HepG2 (cell line): Measurements from ENCODE around the gene RBPMS2. TPM values are rescaled to one million over a fixed set of nuclear protein-coding genes. Genes with fewer than 3 reads are reported as not detected.

Experiments
- ATAC-seq: fragments of 200-7000 bp; cut with Tn5 transposase; 3 replicates; pipeline ENCODE4 v1.9.1; 2020; ENCODE audit warnings: mild to moderate bottlenecking, moderate library complexity
- BruUV-seq: library from RNA; stranded (reverse); fragments of 400-500 nt; replicated peaks from 2 replicates; lab custom pipeline; 2021; lab: Mats Ljungman, UMichigan
- CTCF ChIA-PET: fragments of 300-600 bp; formaldehyde crosslinking; extraction: SDS; loops from one replicate; lab custom pipeline; 2021; ENCODE audit warnings: low total read pairs, inconsistent platforms, low intra/inter-chr PET ratio; lab: Yijun Ruan, JAX
- POLR2A ChIA-PET: fragments of 350-600 bp; sonication (Branson Sonifier 250); formaldehyde crosslinking; loops from one replicate; lab custom pipeline; 2020; ENCODE audit warnings: antibody characterized with exemption, inconsistent platforms; lab: Yijun Ruan, JAX
- DNase-seq: peaks from one replicate; pipeline ENCODE4 v3.0.0-alpha.2; 2015; ENCODE audit warnings: low spot score
- FAIRE-seq: peaks from 3 replicates; lab custom pipeline; 2011; peaks lifted over from hg19 to GRCh38; lab: Jason Lieb, UNC
- H2AFZ ChIP-seq: one replicate; pipeline ENCODE4 v1.6.1; 2011; ENCODE audit warnings: low read length, inconsistent platforms
- H3K27ac ChIP-seq: fragments of 300-600 bp; 3 replicates; pipeline ENCODE4 v1.8.0; 2011; ENCODE audit warnings: mixed run types, mild to moderate bottlenecking, mixed read lengths, low read length, inconsistent platforms; ENCODE audit not compliant: insufficient read depth; ENCODE audit errors: extremely low read length
- H3K27me3 ChIP-seq, 2 experiments: fragments of 200-600 bp in 1 of 2; 2 replicates in 1 of 2; 3 replicates in 1 of 2; pipeline versions ENCODE4 v1.6.0 to v1.8.0; 2011; ENCODE audit warnings: low read length in 2 of 2, mild to moderate bottlenecking in 2 of 2, moderate library complexity in 2 of 2, inconsistent platforms in 1 of 2; ENCODE audit not compliant: insufficient read depth in 2 of 2, control insufficient read depth in 1 of 2
- H3K36me3 ChIP-seq, 2 experiments: fragments of 200-600 bp in 1 of 2; replicated peaks in 1 of 2; 2 replicates in 1 of 2; 3 replicates in 1 of 2; pipeline versions ENCODE4 v1.5.1 to v1.8.0; 2011; ENCODE audit warnings: low read length in 2 of 2, inconsistent platforms in 1 of 2; ENCODE audit not compliant: insufficient read depth in 2 of 2, control insufficient read depth in 1 of 2
- H3K4me1 ChIP-seq: 2 replicates; pipeline ENCODE4 v1.5.1; 2012; ENCODE audit warnings: low read length, inconsistent platforms; ENCODE audit not compliant: insufficient read depth
- H3K4me2 ChIP-seq: 2 replicates; pipeline ENCODE4 v1.6.0; 2011; ENCODE audit warnings: low read depth, low read length, inconsistent platforms
- H3K4me3 ChIP-seq, 3 experiments: fragments of 200-600 bp in 1 of 3; sonication (generic), shearing (Covaris generic) in 1 of 3; replicated peaks in 1 of 3; 2 replicates each; pipeline ENCODE4 v1.5.1; 2011 to 2016; ENCODE audit warnings: low read length in 3 of 3, inconsistent platforms in 2 of 3, low read depth in 2 of 3, mild to moderate bottlenecking in 2 of 3, control low read depth in 1 of 3, mixed read lengths in 1 of 3; ENCODE audit not compliant: insufficient read depth in 1 of 3
- H3K79me2 ChIP-seq: one replicate; pipeline ENCODE4 v1.6.1; 2011; ENCODE audit warnings: low read length, inconsistent platforms; ENCODE audit not compliant: insufficient read depth
- H3K9ac ChIP-seq: 2 replicates; pipeline ENCODE4 v1.6.0; 2011; ENCODE audit warnings: mild to moderate bottlenecking, low read depth, low read length, inconsistent platforms; ENCODE audit not compliant: insufficient read depth
- H3K9me3 ChIP-seq: 2 replicates; pipeline ENCODE4 v1.5.1; 2012; ENCODE audit warnings: mild to moderate bottlenecking, low read length
- H4K20me1 ChIP-seq: 2 replicates; pipeline ENCODE4 v1.6.0; 2011; ENCODE audit warnings: inconsistent platforms, mild to moderate bottlenecking, low read length, moderate library complexity; ENCODE audit not compliant: insufficient read depth
- ATF7 ChIP-seq, 2 experiments: fragments of 450-650 bp in 1 of 2; sonication (generic) in 1 of 2; formaldehyde crosslinking in 1 of 2; IDR thresholded peaks; 2 replicates each; pipeline versions ENCODE4 v1.4.0 to v1.6.1; 2016 to 2020; ENCODE audit warnings: antibody characterized with exemption in 1 of 2, mild to moderate bottlenecking in 1 of 2, missing genetic modification reagents in 1 of 2
- ELF3 ChIP-seq: IDR thresholded peaks from 2 replicates; pipeline ENCODE4 v1.6.1; 2016; ENCODE audit warnings: missing genetic modification reagents, missing compliant biosample characterization
- MXD1 ChIP-seq: sonication (generic); formaldehyde crosslinking; IDR thresholded peaks from 2 replicates; pipeline ENCODE4 v1.4.0; 2020; ENCODE audit warnings: mild to moderate bottlenecking, missing genetic modification reagents
- ONECUT2 ChIP-seq: sonication (generic); formaldehyde crosslinking; IDR thresholded peaks from 2 replicates; pipeline ENCODE4 v1.4.0; 2020; ENCODE audit warnings: missing genetic modification reagents
- TCF7 ChIP-seq: sonication (generic); IDR thresholded peaks from 2 replicates; pipeline ENCODE4 v1.6.1; 2016; ENCODE audit warnings: antibody characterized with exemption, low read depth
- ZNF337 ChIP-seq: sonication (generic); formaldehyde crosslinking; IDR thresholded peaks from 2 replicates; pipeline ENCODE4 v1.5.1; 2020; ENCODE audit warnings: missing genetic modification reagents, low read depth, mild to moderate bottlenecking, borderline replicate concordance
- ZNF580 ChIP-seq: IDR thresholded peaks from 2 replicates; pipeline ENCODE4 v1.6.1; 2016; ENCODE audit warnings: low read depth, borderline replicate concordance
- WGBS: methylation state at CpG from one replicate; pipeline ENCODE4 v1.1.6; 2017; ENCODE audit warnings: low lambda C conversion rate; 5-methylcytosine and 5-hydroxymethylcytosine counted together
- in situ Hi-C: cut with HindIII; loops from 2 replicates; pipeline ENCODE4 v1.10.0; 2017; ENCODE audit warnings: low pct_unique_long_range_greater_than_20kb; ENCODE audit not compliant: extremely low pct_ligation_motif_present
- intact Hi-C: fragments of 100-400 bp; cut with micrococcal nuclease; formaldehyde crosslinking; loops from one replicate; pipeline ENCODE4 v1.10.0; 2022; ENCODE audit not compliant: unreplicated experiment
- polyA plus RNA-seq, 8 experiments: library from polyadenylated mRNA; depleted of rRNA in 3 of 8; stranded (reverse) in 7 of 8; unstranded in 1 of 8; fragments of >200 nt; fragmentation: Illumina TruSeq in 4 of 8; extraction: Trizol in 4 of 8; gene quantifications; 2 replicates each; pipeline versions ENCODE4 v1.2.1 to v1.2.3, GENCODE V29; 2011 to 2016; ENCODE audit warnings: low read depth in 4 of 8, missing spikeins in 1 of 8, mixed read lengths in 1 of 8; ENCODE audit not compliant: insufficient read depth in 1 of 8
- total RNA-seq, 5 experiments: library from RNA; depleted of rRNA; stranded (reverse); fragments of >200 nt; fragmentation: Illumina TruSeq; extraction: Trizol; gene quantifications; 2 replicates each; pipeline ENCODE4 v1.2.3, GENCODE V29; 2016; ENCODE audit warnings: low read depth in 1 of 5
- TF ChIP-seq, protein P1 (sequence below): sonication (generic); formaldehyde crosslinking; IDR thresholded peaks from 2 replicates; pipeline ENCODE4 v1.8.1; 2023; ENCODE audit warnings: mild to moderate bottlenecking, missing genetic modification reagents
- TF ChIP-seq, protein P2 (sequence below): sonication (generic); formaldehyde crosslinking; IDR thresholded peaks from 2 replicates; pipeline ENCODE4 v1.9.0; 2021; ENCODE audit warnings: missing genetic modification reagents, borderline replicate concordance
- TF ChIP-seq, protein P3 (sequence below): sonication (generic); formaldehyde crosslinking; IDR thresholded peaks from 2 replicates; pipeline ENCODE4 v1.4.0; 2020; ENCODE audit warnings: missing genetic modification reagents
- TF ChIP-seq, protein P4 (sequence below): sonication (generic); formaldehyde crosslinking; IDR thresholded peaks from 2 replicates; pipeline ENCODE4 v1.4.0; 2020; ENCODE audit warnings: mild to moderate bottlenecking, missing genetic modification reagents

The RBPMS2 gene
- total and polyA plus RNA-seq, 2 of the 13 experiments (the other 11 are each of a cell fraction or from before 2014, with no cell fraction given): 0.08 TPM; not detected in 1

- no peak overlapping the region for H3K9ac ChIP-seq
- H3K4me2 ChIP-seq: no peak overlapping the region
- no peak overlapping the region for H3K27ac ChIP-seq
- FAIRE-seq (peak; percentile 77), DNase-seq (peak; percentile 61), ATAC-seq (peak; percentile 76)
- POLR2A ChIA-PET: interaction anchor here (2.3 kb wide), 1 partner anchor 78 kb away, joined by 8 read pairs; no protein-coding TSS in a partner anchor
- no peaks in the 10 kb centered on the region for H3K36me3 ChIP-seq
- BruUV-seq: no TSS peak
- no peak overlapping the region for H3K4me3 ChIP-seq
- peaks cover 29% of the 10 kb centered on the region for H3K4me1 ChIP-seq
- H2AFZ ChIP-seq: no peak overlapping the region
- no peaks in the 10 kb centered on the region for H3K9me3 ChIP-seq
- no peaks in the 10 kb centered on the region for H3K79me2 ChIP-seq
- peaks cover 6% of the 10 kb centered on the region; the same call in 1 of the 2 replicates for H4K20me1 ChIP-seq
- CTCF ChIA-PET: interaction anchor here (0.6 to 3.0 kb wide), 3 partner anchors 26 to 615 kb away, joined by 3 to 46 read pairs (median 5); no protein-coding TSS in a partner anchor
- in situ Hi-C loops: loop anchor here (5.0 kb wide), 1 partner anchor 78 kb away; no protein-coding TSS in a partner anchor
- peaks cover 1 to 17% of the 10 kb centered on the region in 2 experiments; a peak in 2 of 5 replicates for H3K27me3 ChIP-seq
- intact Hi-C loops: loop anchor here (1.0 to 5.0 kb wide), 2 partner anchors 79 to 123 kb away; no protein-coding TSS in a partner anchor
- 20% methylated on average over 9 of the region's 14 CpGs for WGBS
- TF ChIP-seq ZNF580 (CRISPR knock-in tag) (no peak), MXD1 (CRISPR knock-in tag) (no peak), ATF7 (IDR thresholded peaks at IDR 0.05) (no peak), ATF7 (CRISPR knock-in tag; IDR thresholded peaks at IDR 0.05) (no peak), ELF3 (CRISPR knock-in tag) (no peak), ZNF337 (CRISPR knock-in tag) (no peak), ONECUT2 (CRISPR knock-in tag) (no peak), TCF7 (no peak)
- TF ChIP-seq, protein P1, sequence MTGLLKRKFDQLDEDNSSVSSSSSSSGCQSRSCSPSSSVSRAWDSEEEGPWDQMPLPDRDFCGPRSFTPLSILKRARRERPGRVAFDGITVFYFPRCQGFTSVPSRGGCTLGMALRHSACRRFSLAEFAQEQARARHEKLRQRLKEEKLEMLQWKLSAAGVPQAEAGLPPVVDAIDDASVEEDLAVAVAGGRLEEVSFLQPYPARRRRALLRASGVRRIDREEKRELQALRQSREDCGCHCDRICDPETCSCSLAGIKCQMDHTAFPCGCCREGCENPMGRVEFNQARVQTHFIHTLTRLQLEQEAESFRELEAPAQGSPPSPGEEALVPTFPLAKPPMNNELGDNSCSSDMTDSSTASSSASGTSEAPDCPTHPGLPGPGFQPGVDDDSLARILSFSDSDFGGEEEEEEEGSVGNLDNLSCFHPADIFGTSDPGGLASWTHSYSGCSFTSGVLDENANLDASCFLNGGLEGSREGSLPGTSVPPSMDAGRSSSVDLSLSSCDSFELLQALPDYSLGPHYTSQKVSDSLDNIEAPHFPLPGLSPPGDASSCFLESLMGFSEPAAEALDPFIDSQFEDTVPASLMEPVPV: no peak
- TF ChIP-seq, protein P2, sequence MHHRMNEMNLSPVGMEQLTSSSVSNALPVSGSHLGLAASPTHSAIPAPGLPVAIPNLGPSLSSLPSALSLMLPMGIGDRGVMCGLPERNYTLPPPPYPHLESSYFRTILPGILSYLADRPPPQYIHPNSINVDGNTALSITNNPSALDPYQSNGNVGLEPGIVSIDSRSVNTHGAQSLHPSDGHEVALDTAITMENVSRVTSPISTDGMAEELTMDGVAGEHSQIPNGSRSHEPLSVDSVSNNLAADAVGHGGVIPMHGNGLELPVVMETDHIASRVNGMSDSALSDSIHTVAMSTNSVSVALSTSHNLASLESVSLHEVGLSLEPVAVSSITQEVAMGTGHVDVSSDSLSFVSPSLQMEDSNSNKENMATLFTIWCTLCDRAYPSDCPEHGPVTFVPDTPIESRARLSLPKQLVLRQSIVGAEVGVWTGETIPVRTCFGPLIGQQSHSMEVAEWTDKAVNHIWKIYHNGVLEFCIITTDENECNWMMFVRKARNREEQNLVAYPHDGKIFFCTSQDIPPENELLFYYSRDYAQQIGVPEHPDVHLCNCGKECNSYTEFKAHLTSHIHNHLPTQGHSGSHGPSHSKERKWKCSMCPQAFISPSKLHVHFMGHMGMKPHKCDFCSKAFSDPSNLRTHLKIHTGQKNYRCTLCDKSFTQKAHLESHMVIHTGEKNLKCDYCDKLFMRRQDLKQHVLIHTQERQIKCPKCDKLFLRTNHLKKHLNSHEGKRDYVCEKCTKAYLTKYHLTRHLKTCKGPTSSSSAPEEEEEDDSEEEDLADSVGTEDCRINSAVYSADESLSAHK (CRISPR knock-in tag): no peak
- TF ChIP-seq, protein P3, sequence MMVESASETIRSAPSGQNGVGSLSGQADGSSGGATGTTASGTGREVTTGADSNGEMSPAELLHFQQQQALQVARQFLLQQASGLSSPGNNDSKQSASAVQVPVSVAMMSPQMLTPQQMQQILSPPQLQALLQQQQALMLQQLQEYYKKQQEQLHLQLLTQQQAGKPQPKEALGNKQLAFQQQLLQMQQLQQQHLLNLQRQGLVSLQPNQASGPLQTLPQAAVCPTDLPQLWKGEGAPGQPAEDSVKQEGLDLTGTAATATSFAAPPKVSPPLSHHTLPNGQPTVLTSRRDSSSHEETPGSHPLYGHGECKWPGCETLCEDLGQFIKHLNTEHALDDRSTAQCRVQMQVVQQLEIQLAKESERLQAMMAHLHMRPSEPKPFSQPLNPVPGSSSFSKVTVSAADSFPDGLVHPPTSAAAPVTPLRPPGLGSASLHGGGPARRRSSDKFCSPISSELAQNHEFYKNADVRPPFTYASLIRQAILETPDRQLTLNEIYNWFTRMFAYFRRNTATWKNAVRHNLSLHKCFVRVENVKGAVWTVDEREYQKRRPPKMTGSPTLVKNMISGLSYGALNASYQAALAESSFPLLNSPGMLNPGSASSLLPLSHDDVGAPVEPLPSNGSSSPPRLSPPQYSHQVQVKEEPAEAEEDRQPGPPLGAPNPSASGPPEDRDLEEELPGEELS (CRISPR knock-in tag): no peak
- TF ChIP-seq, protein P4, sequence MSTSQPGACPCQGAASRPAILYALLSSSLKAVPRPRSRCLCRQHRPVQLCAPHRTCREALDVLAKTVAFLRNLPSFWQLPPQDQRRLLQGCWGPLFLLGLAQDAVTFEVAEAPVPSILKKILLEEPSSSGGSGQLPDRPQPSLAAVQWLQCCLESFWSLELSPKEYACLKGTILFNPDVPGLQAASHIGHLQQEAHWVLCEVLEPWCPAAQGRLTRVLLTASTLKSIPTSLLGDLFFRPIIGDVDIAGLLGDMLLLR (CRISPR knock-in tag): no peak
Measured at GRCh38 chr15:64809649-64810496, 34.5 kb upstream of the RBPMS2 start.
